GOT3 (cell line): Measurements from ENCODE around the gene ZNF436.
"Not testable (repeated sequence)": the region's sequence is repeated elsewhere in the genome, so short reads cannot be mapped to it uniquely, and the experiment has no call there.

Experiments
- DNase-seq: peaks from one replicate; lab custom pipeline; 2025; ENCODE audit warnings: mixed read lengths; lab: John Stamatoyannopoulos, UW

The ZNF436 gene

GRCh38 chr1:23392125-23392855 is 22.7 kb upstream of the ZNF436 start:
- DNase-seq = no peak

- no peak for DNase-seq
Observed at GRCh38 chr1:23389837-23390321, 20.2 kb upstream of the ZNF436 start.

- no peak for DNase-seq
Observed at GRCh38 chr1:23387494-23387893, 17.9 kb upstream of the ZNF436 start.

GRCh38 chr1:23385119-23385621 is 15.5 kb upstream of the ZNF436 start:
- no peak for DNase-seq

- no peak for DNase-seq
Observed at GRCh38 chr1:23384312-23385058, 14.8 kb upstream of the ZNF436 start.

GRCh38 chr1:23383577-23384311 is 14.1 kb upstream of the ZNF436 start:
- no peak for DNase-seq

GRCh38 chr1:23381233-23381885 is 11.7 kb upstream of the ZNF436 start:
- DNase-seq = no peak

- DNase-seq = no peak
Observed at GRCh38 chr1:23380719-23381118, 11.1 kb upstream of the ZNF436 start.

GRCh38 chr1:23380236-23380635 is 10.6 kb upstream of the ZNF436 start:
- not testable (repeated sequence) for DNase-seq

GRCh38 chr1:23376890-23377811 is 7.5 kb upstream of the ZNF436 start:
- DNase-seq = no peak

- not testable (repeated sequence) for DNase-seq
Observed at GRCh38 chr1:23374079-23374735, 4.6 kb upstream of the ZNF436 start.

GRCh38 chr1:23371987-23372880 is 2.6 kb upstream of the ZNF436 start:
- DNase-seq = no peak

GRCh38 chr1:23370709-23371584 is 1.3 kb upstream of the ZNF436 start:
- DNase-seq = no peak

- DNase-seq = no peak
Observed at GRCh38 chr1:23370330-23370708, 683 bp upstream of the ZNF436 start.

GRCh38 chr1:23368562-23369334 is 888 bp downstream of the ZNF436 start:
- peak; percentile 75 for DNase-seq

GRCh38 chr1:23367791-23368561 is 1.7 kb downstream of the ZNF436 start:
- DNase-seq = peak; percentile 97

GRCh38 chr1:23367451-23367790 is 2.2 kb downstream of the ZNF436 start:
- no peak for DNase-seq
